HepG2 (cell line): ENCODE measurements around the gene HEXIM1. TPM values are rescaled to one million over a fixed set of nuclear protein-coding genes. Genes with fewer than 3 reads are reported as not detected.

ENCODE experiments used
- ATAC-seq: fragments of 200-7000 bp; cut with Tn5 transposase; 3 replicates; pipeline ENCODE4 v1.9.1; 2020; ENCODE audit warnings: mild to moderate bottlenecking, moderate library complexity
- BruUV-seq: library from RNA; stranded (reverse); fragments of 400-500 nt; replicated peaks from 2 replicates; lab custom pipeline; 2021; lab: Mats Ljungman, UMichigan
- CTCF ChIA-PET: fragments of 300-600 bp; formaldehyde crosslinking; extraction: SDS; loops from one replicate; lab custom pipeline; 2021; ENCODE audit warnings: low total read pairs, inconsistent platforms, low intra/inter-chr PET ratio; lab: Yijun Ruan, JAX
- POLR2A ChIA-PET: fragments of 350-600 bp; sonication (Branson Sonifier 250); formaldehyde crosslinking; loops from one replicate; lab custom pipeline; 2020; ENCODE audit warnings: antibody characterized with exemption, inconsistent platforms; lab: Yijun Ruan, JAX
- DNase-seq: peaks from one replicate; pipeline ENCODE4 v3.0.0-alpha.2; 2015; ENCODE audit warnings: low spot score
- FAIRE-seq: peaks from 3 replicates; lab custom pipeline; 2011; peaks lifted over from hg19 to GRCh38; lab: Jason Lieb, UNC
- H2AFZ ChIP-seq: one replicate; pipeline ENCODE4 v1.6.1; 2011; ENCODE audit warnings: low read length, inconsistent platforms
- H3K27ac ChIP-seq: fragments of 300-600 bp; 3 replicates; pipeline ENCODE4 v1.8.0; 2011; ENCODE audit warnings: mixed run types, mild to moderate bottlenecking, mixed read lengths, low read length, inconsistent platforms; ENCODE audit not compliant: insufficient read depth; ENCODE audit errors: extremely low read length
- H3K27me3 ChIP-seq, 2 experiments: fragments of 200-600 bp in 1 of 2; 2 replicates in 1 of 2; 3 replicates in 1 of 2; pipeline versions ENCODE4 v1.6.0 to v1.8.0; 2011; ENCODE audit warnings: low read length in 2 of 2, mild to moderate bottlenecking in 2 of 2, moderate library complexity in 2 of 2, inconsistent platforms in 1 of 2; ENCODE audit not compliant: insufficient read depth in 2 of 2, control insufficient read depth in 1 of 2
- H3K36me3 ChIP-seq, 2 experiments: fragments of 200-600 bp in 1 of 2; replicated peaks in 1 of 2; 2 replicates in 1 of 2; 3 replicates in 1 of 2; pipeline versions ENCODE4 v1.5.1 to v1.8.0; 2011; ENCODE audit warnings: low read length in 2 of 2, inconsistent platforms in 1 of 2; ENCODE audit not compliant: insufficient read depth in 2 of 2, control insufficient read depth in 1 of 2
- H3K4me1 ChIP-seq: 2 replicates; pipeline ENCODE4 v1.5.1; 2012; ENCODE audit warnings: low read length, inconsistent platforms; ENCODE audit not compliant: insufficient read depth
- H3K4me2 ChIP-seq: 2 replicates; pipeline ENCODE4 v1.6.0; 2011; ENCODE audit warnings: low read depth, low read length, inconsistent platforms
- H3K4me3 ChIP-seq, 3 experiments: fragments of 200-600 bp in 1 of 3; sonication (generic), shearing (Covaris generic) in 1 of 3; replicated peaks in 1 of 3; 2 replicates each; pipeline ENCODE4 v1.5.1; 2011 to 2016; ENCODE audit warnings: low read length in 3 of 3, inconsistent platforms in 2 of 3, low read depth in 2 of 3, mild to moderate bottlenecking in 2 of 3, control low read depth in 1 of 3, mixed read lengths in 1 of 3; ENCODE audit not compliant: insufficient read depth in 1 of 3
- H3K79me2 ChIP-seq: one replicate; pipeline ENCODE4 v1.6.1; 2011; ENCODE audit warnings: low read length, inconsistent platforms; ENCODE audit not compliant: insufficient read depth
- H3K9ac ChIP-seq: 2 replicates; pipeline ENCODE4 v1.6.0; 2011; ENCODE audit warnings: mild to moderate bottlenecking, low read depth, low read length, inconsistent platforms; ENCODE audit not compliant: insufficient read depth
- H3K9me3 ChIP-seq: 2 replicates; pipeline ENCODE4 v1.5.1; 2012; ENCODE audit warnings: mild to moderate bottlenecking, low read length
- H4K20me1 ChIP-seq: 2 replicates; pipeline ENCODE4 v1.6.0; 2011; ENCODE audit warnings: inconsistent platforms, mild to moderate bottlenecking, low read length, moderate library complexity; ENCODE audit not compliant: insufficient read depth
- GATAD1 ChIP-seq: IDR thresholded peaks from 2 replicates; pipeline ENCODE4 v1.6.1; 2016; ENCODE audit warnings: missing genetic modification reagents, missing compliant biosample characterization
- HNRNPH1 ChIP-seq: fragments of 200-400 bp; formaldehyde crosslinking; optimal IDR thresholded peaks from 2 replicates; pipeline ENCODE3; 2017; ENCODE audit warnings: mild to moderate bottlenecking, low read depth, low read length
- HNRNPLL ChIP-seq: fragments of 200-400 bp; formaldehyde crosslinking; IDR thresholded peaks from 2 replicates; pipeline ENCODE4 v1.6.1; 2017; ENCODE audit warnings: mild to moderate bottlenecking, low read depth, low read length; ENCODE audit not compliant: poor library complexity, severe bottlenecking
- JUN ChIP-seq: sonication (generic); formaldehyde crosslinking; IDR thresholded peaks from 2 replicates; pipeline ENCODE4 v1.4.0; 2020; ENCODE audit warnings: mild to moderate bottlenecking, missing genetic modification reagents
- KMT2A ChIP-seq: sonication (generic); formaldehyde crosslinking; IDR thresholded peaks from 2 replicates; pipeline ENCODE4 v1.4.0; 2020; ENCODE audit warnings: missing genetic modification reagents
- NCOA1 ChIP-seq: sonication (generic); formaldehyde crosslinking; IDR thresholded peaks from 2 replicates; pipeline ENCODE4 v1.9.0; 2021; ENCODE audit warnings: missing genetic modification reagents
- NFE2 ChIP-seq: sonication (generic); formaldehyde crosslinking; IDR thresholded peaks from 2 replicates; pipeline ENCODE4 v1.4.0; 2020; ENCODE audit warnings: missing genetic modification reagents
- PHF20 ChIP-seq: sonication (generic); formaldehyde crosslinking; IDR thresholded peaks from 2 replicates; pipeline ENCODE4 v1.5.0; 2020; ENCODE audit warnings: mild to moderate bottlenecking, missing genetic modification reagents
- SOX13 ChIP-seq, 3 experiments: fragments of 450-650 bp in 1 of 3; sonication (generic) in 1 of 3; formaldehyde crosslinking in 1 of 3; IDR thresholded peaks in 2 of 3; conservative IDR thresholded peaks in 1 of 3; 2 replicates each; pipeline versions ENCODE4 v1.5.0 to v1.6.1; 2016 to 2020; ENCODE audit warnings: antibody characterized with exemption in 1 of 3, mild to moderate bottlenecking in 1 of 3, missing compliant biosample characterization in 1 of 3, missing genetic modification reagents in 1 of 3, moderate library complexity in 1 of 3
- SOX6 ChIP-seq, 2 experiments: fragments of 450-650 bp in 1 of 2; sonication (generic) in 1 of 2; formaldehyde crosslinking in 1 of 2; IDR thresholded peaks; 2 replicates each; pipeline versions ENCODE4 v1.4.0 to v1.6.1; 2017 to 2020; ENCODE audit warnings: antibody characterized with exemption in 1 of 2, mild to moderate bottlenecking in 1 of 2, missing genetic modification reagents in 1 of 2
- STAT6 ChIP-seq: sonication (generic); formaldehyde crosslinking; IDR thresholded peaks from 2 replicates; pipeline ENCODE4 v1.4.0; 2020; ENCODE audit warnings: missing genetic modification reagents, mild to moderate bottlenecking, borderline replicate concordance
- ZNF138 ChIP-seq: sonication (generic); formaldehyde crosslinking; IDR thresholded peaks from 2 replicates; pipeline ENCODE4 v1.5.0; 2020; ENCODE audit warnings: mild to moderate bottlenecking, low read depth, missing genetic modification reagents
- ZNF33B ChIP-seq: sonication (generic); formaldehyde crosslinking; IDR thresholded peaks from 2 replicates; pipeline ENCODE4 v1.5.1; 2020; ENCODE audit warnings: mild to moderate bottlenecking, missing genetic modification reagents
- ZNF451 ChIP-seq: sonication (generic); formaldehyde crosslinking; IDR thresholded peaks from 2 replicates; pipeline ENCODE4 v1.5.0; 2020; ENCODE audit warnings: mild to moderate bottlenecking, missing genetic modification reagents
- ZNF484 ChIP-seq: sonication (generic); formaldehyde crosslinking; IDR thresholded peaks from 2 replicates; pipeline ENCODE4 v1.5.1; 2020; ENCODE audit warnings: mild to moderate bottlenecking, low read depth, missing genetic modification reagents, borderline replicate concordance
- ZNF501 ChIP-seq: sonication (generic); formaldehyde crosslinking; IDR thresholded peaks from 2 replicates; pipeline ENCODE4 v1.5.1; 2020; ENCODE audit warnings: mild to moderate bottlenecking, moderate library complexity, missing genetic modification reagents
- ZNF605 ChIP-seq: sonication (generic); formaldehyde crosslinking; IDR thresholded peaks from 2 replicates; pipeline ENCODE4 v1.8.0; 2022; ENCODE audit warnings: mild to moderate bottlenecking, missing genetic modification reagents
- WGBS: methylation state at CpG from one replicate; pipeline ENCODE4 v1.1.6; 2017; ENCODE audit warnings: low lambda C conversion rate; 5-methylcytosine and 5-hydroxymethylcytosine counted together
- in situ Hi-C: cut with HindIII; loops from 2 replicates; pipeline ENCODE4 v1.10.0; 2017; ENCODE audit warnings: low pct_unique_long_range_greater_than_20kb; ENCODE audit not compliant: extremely low pct_ligation_motif_present
- intact Hi-C: fragments of 100-400 bp; cut with micrococcal nuclease; formaldehyde crosslinking; loops from one replicate; pipeline ENCODE4 v1.10.0; 2022; ENCODE audit not compliant: unreplicated experiment
- polyA plus RNA-seq, 8 experiments: library from polyadenylated mRNA; depleted of rRNA in 3 of 8; stranded (reverse) in 7 of 8; unstranded in 1 of 8; fragments of >200 nt; fragmentation: Illumina TruSeq in 4 of 8; extraction: Trizol in 4 of 8; gene quantifications; 2 replicates each; pipeline versions ENCODE4 v1.2.1 to v1.2.3, GENCODE V29; 2011 to 2016; ENCODE audit warnings: low read depth in 4 of 8, missing spikeins in 1 of 8, mixed read lengths in 1 of 8; ENCODE audit not compliant: insufficient read depth in 1 of 8
- total RNA-seq, 5 experiments: library from RNA; depleted of rRNA; stranded (reverse); fragments of >200 nt; fragmentation: Illumina TruSeq; extraction: Trizol; gene quantifications; 2 replicates each; pipeline ENCODE4 v1.2.3, GENCODE V29; 2016; ENCODE audit warnings: low read depth in 1 of 5

The HEXIM1 gene
- total and polyA plus RNA-seq, 2 of the 13 experiments (the other 11 are each of a cell fraction or from before 2014, with no cell fraction given), result 10.5 to 16.6 TPM

DNA sequence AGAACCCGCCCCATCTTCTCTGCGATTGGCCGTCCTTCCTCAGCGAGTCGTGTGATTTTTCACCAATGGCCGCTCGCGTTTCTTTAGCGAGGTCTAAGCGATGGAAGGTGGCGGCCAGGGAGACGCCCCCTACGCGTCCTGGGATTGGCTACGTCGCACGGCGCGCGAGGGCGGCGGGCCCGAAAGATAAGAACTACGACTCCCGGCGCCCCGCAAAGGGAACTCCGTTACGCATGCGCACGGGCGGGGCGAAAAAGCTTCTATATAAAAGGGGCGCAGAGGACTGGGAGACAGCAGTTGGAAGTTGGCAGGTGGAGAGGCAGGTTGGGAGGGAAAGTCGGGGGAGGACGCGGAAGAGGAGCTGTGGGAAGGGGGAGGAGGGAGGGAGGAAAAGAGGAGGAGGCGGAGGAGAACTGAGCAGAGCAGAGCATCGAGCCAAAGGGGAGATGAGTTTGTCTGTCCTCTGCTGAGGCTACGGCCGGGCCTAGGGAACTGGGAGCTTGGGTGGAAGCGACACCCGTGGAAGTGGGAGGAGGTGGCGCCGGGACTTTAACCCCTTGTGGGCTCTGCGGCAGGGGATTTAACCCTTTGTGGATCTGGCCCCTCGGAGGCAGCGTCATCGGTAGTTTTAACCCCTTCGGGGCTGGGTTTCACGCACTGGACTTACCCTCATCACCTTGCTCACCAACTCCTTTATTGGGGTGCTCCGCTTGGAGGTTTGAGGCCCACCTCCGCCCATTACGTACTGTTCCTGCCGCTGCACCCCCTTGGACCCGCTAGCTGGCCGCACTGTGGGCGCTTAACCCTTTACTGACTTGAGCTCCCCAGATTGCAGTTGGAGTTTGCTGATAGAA is at the start of gene HEXIM1 (continued):
- TF ChIP-seq HNRNPH1, result peak; percentile 100

- 52% methylated on average over 9 of the region's 9 CpGs for WGBS
- ChIA-PET POLR2A (interaction anchor here (0.9 to 1.4 kb wide), 7 partner anchors 10 to 78 kb away, joined by 3 to 6 read pairs (median 3); partner anchors contain the start of gene NMT1), CTCF (interaction anchor here (1.1 to 1.6 kb wide), 3 partner anchors 34 to 82 kb away, joined by 4 to 7 read pairs (median 5); partner anchors contain the start of gene ACBD4)
- intact Hi-C loops (loop anchor here (1.0 to 10.0 kb wide), 5 partner anchors 34 to 194 kb away; partner anchors contain the start of gene PLCD3), in situ Hi-C loops (loop anchor here (5.0 kb wide), 1 partner anchor 33 kb away; the partner anchor contains the start of gene PLCD3)
- no peak overlapping the region for H3K4me3 ChIP-seq
- no peak overlapping the region for H3K27ac ChIP-seq
- H3K36me3 ChIP-seq, result peaks cover 56 to 72% of the 10 kb centered on the region in 2 experiments
- H3K4me2 ChIP-seq, result no peak overlapping the region
- FAIRE-seq (peak; percentile 96), ATAC-seq (peak; percentile 81), DNase-seq (peak; percentile 85)
- no peaks in the 10 kb centered on the region for H3K9me3 ChIP-seq
- H3K27me3 ChIP-seq, result no peaks in the 10 kb centered on the region
- 0 out of 2 replicates have a peak, but pooled peaks cover 3% of the 10 kb centered on the region for H4K20me1 ChIP-seq
- BruUV-seq, result no TSS peak
- H2AFZ ChIP-seq, result no peak overlapping the region
- no peaks in the 10 kb centered on the region for H3K79me2 ChIP-seq
- no peak overlapping the region for H3K9ac ChIP-seq
- peaks cover 22% of the 10 kb centered on the region for H3K4me1 ChIP-seq
- no peak for TF ChIP-seq ZNF605 (CRISPR knock-in tag)
- peak; percentile 26; the same call in 1 of the 2 replicates for TF ChIP-seq GATAD1 (CRISPR knock-in tag)
- peak; percentile 65; the same call in 1 of the 2 replicates for TF ChIP-seq ZNF33B (CRISPR knock-in tag)
- 0 out of 2 replicates have a peak, but pooled peaks have one; percentile 13 for TF ChIP-seq NFE2 (CRISPR knock-in tag)
- TF ChIP-seq ZNF484 (CRISPR knock-in tag), result no peak
- TF ChIP-seq PHF20 (CRISPR knock-in tag), result no peak
- TF ChIP-seq SOX13 (IDR thresholded peaks at IDR 0.05), result no peak
- TF ChIP-seq SOX13 (CRISPR knock-in tag; conservative IDR thresholded peaks at IDR 0.05 in 1 of 2, IDR thresholded peaks at IDR 0.05 in 1 of 2), result 0 out of 4 replicates have a peak, but pooled peaks of 1 of the 2 experiments have one; percentile 15
- no peak for TF ChIP-seq ZNF138 (CRISPR knock-in tag)
- TF ChIP-seq ZNF451, result no peak
- peak; percentile 41; the same call in 1 of the 2 replicates for TF ChIP-seq KMT2A (CRISPR knock-in tag)
- no peak for TF ChIP-seq NCOA1 (CRISPR knock-in tag)
- no peak for TF ChIP-seq HNRNPLL
- TF ChIP-seq JUN (CRISPR knock-in tag), result no peak
- no peak for TF ChIP-seq SOX6 (IDR thresholded peaks at IDR 0.05)
- TF ChIP-seq SOX6 (CRISPR knock-in tag; IDR thresholded peaks at IDR 0.05), result peak; percentile 35; the same call in 1 of the 2 replicates
- TF ChIP-seq STAT6 (CRISPR knock-in tag), result no peak
- peak; percentile 39 for TF ChIP-seq ZNF501
These were observed 49.2 kb upstream of the HEXIM1 start for GRCh38 chr17:45098869-45099616.
